RWPE1 (cell line): ENCODE data around the gene MYOC.
"Not testable (repeated sequence)": the region's sequence is repeated elsewhere in the genome, so short reads cannot be mapped to it uniquely, and the experiment has no call there.

Experiments used
- CTCF ChIA-PET: fragments of 350-600 bp; sonication (Branson Sonifier 250); formaldehyde crosslinking; extraction: SDS; loops from one replicate; lab custom pipeline; 2021; lab: Yijun Ruan, JAX
- POLR2A ChIA-PET: fragments of 400-600 bp; formaldehyde crosslinking; extraction: SDS; loops from one replicate; lab custom pipeline; 2020; ENCODE audit warnings: antibody characterized with exemption; ENCODE audit not compliant: low non-redundant PET; lab: Yijun Ruan, JAX
- DNase-seq: peaks from one replicate; pipeline ENCODE4 v3.0.0; 2012; ENCODE audit warnings: low spot score
- H3K27ac ChIP-seq: fragments of 450-650 bp; 2 replicates; pipeline ENCODE4 v1.5.1; 2017
- TF ChIP-seq, protein P1 (sequence below): fragments of 450-650 bp; conservative IDR thresholded peaks from 2 replicates; pipeline ENCODE4 v1.5.1; 2017; ENCODE audit warnings: low read depth, mild to moderate bottlenecking

The MYOC gene

DNA sequence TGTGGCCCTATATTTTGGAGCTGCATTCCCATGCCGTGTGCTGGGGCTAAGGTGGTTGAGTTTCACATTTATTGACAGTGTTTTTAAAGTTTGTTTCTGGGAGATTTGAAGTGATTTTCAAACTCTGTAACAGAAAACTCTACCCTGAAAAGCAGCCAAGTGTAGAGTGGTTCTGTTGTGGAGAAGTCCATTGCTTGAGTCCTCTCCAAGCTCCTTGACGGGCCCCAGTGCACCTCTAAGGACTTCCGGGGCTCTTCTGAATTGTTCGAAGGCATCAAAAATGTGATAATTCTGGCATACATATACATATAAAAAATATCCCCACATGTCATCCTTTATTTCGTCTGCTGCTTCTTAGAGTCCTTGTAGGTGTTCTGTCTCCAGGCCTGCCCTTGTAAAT is 25.5 kb downstream of the MYOC start:
- no peak for DNase-seq
- ChIA-PET CTCF (no interaction called here), POLR2A (no interaction called here)
- no peak overlapping the region for H3K27ac ChIP-seq
- TF ChIP-seq, protein P1, sequence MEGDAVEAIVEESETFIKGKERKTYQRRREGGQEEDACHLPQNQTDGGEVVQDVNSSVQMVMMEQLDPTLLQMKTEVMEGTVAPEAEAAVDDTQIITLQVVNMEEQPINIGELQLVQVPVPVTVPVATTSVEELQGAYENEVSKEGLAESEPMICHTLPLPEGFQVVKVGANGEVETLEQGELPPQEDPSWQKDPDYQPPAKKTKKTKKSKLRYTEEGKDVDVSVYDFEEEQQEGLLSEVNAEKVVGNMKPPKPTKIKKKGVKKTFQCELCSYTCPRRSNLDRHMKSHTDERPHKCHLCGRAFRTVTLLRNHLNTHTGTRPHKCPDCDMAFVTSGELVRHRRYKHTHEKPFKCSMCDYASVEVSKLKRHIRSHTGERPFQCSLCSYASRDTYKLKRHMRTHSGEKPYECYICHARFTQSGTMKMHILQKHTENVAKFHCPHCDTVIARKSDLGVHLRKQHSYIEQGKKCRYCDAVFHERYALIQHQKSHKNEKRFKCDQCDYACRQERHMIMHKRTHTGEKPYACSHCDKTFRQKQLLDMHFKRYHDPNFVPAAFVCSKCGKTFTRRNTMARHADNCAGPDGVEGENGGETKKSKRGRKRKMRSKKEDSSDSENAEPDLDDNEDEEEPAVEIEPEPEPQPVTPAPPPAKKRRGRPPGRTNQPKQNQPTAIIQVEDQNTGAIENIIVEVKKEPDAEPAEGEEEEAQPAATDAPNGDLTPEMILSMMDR, result no peak

DNA sequence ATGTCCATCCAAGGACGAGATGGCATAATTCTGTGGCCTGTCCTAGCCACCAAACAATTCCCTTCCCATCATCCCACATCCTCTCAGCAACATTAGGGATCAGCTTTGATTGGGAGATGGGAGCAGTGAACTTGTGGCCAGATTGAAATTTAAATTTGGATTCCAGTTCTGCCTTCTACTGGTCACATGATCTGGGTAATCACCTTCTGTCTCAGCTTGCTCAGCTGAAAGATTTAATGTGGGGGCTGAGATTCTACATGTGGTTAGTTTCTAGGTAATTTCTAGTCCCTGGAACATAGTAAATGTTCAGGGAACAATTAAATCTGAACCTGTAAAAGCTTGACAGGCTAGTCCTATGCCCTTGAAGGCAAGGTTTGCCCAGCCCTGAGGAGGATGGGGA is 27.3 kb downstream of the MYOC start:
- TF ChIP-seq, protein P1, result no peak
- POLR2A ChIA-PET, result no interaction called here
- CTCF ChIA-PET, result no interaction called here
- no peak overlapping the region for H3K27ac ChIP-seq
- DNase-seq, result no peak

DNA sequence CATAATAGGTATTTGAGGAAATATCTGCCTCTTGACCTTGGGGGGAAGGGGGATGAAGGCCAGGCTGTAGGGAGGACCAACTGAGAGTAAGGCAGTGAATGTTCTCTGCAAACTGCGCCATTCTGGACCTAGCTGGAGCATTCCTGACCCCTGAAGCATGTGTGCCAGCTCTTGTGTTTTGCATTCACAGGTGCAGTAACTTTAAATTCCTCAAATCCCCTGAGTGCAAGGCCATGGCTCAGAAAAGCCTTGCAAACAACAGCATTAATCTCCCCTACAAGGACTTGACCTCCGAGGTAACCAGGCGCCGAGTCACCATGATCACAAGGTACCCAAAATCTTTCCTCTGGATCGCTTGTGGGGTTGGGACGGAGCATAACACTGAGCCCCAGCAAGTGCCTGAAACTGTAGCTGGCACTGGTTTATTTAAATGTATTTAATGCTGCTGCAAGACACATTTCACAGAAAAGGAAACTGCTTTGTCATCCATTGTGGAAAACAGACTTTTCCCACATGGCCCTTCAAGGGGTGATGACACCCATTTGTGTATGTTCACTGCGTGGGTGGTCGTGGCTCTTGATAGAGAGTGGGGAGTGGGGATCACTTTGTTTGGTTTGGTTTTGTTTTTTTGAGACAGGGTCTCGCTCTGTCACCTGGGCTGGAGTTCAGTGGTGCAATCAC is 28.7 kb downstream of the MYOC start:
- CTCF ChIA-PET, result no interaction called here
- POLR2A ChIA-PET, result no interaction called here
- no peak for DNase-seq
- TF ChIP-seq, protein P1, result no peak
- no peak overlapping the region for H3K27ac ChIP-seq

DNA sequence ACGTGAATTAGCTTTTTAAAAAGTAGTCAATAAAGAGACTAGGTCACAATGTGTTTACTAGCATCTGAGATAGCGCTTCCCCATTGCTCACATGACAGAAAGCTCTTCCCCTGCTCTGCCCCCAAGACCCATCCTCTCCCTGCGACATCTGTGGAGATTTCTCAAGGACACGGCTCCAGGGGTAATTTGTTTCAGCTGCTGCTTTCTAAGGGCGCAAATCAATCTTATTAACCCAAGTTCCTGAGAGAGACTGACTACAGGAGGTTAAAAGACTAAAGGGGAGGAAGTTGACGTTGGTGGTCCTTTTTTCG is 30.4 kb downstream of the MYOC start, which contains the start of gene MYOCOS:
Gene MYOCOS (plus strand): TSS at position 92 of the 311 bp plus-strand sequence. CDS start 1,641 bp downstream, outside the sequence.
- DNase-seq, result no peak
- H3K27ac ChIP-seq, result no peak within 1 kb of the TSS
- TF ChIP-seq, protein P1, result no peak
- ChIA-PET CTCF (no interaction called here), POLR2A (no interaction called here)

DNA sequence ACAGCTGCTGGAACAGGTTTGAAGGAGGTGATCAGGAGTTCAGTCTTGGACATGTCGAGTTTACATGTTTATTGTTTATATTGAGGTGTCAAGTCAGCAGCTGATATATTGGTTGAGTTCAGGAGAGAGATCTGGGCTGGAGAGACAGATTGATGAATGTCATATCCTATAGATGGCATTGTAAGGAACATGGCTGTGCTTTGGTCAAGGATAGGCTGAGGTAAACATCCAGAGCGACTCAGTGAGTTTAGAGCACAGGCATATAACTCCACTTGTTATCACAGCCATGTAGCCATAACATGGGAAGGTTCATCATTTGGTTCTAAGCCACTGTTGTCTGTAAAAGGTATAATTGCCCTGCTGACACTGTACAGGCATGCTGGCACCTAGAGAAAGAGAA is 35.9 kb downstream of the MYOC start:
- TF ChIP-seq, protein P1, result no peak
- POLR2A ChIA-PET, result no interaction called here
- no peak for DNase-seq
- CTCF ChIA-PET, result no interaction called here
- no peak overlapping the region for H3K27ac ChIP-seq

DNA sequence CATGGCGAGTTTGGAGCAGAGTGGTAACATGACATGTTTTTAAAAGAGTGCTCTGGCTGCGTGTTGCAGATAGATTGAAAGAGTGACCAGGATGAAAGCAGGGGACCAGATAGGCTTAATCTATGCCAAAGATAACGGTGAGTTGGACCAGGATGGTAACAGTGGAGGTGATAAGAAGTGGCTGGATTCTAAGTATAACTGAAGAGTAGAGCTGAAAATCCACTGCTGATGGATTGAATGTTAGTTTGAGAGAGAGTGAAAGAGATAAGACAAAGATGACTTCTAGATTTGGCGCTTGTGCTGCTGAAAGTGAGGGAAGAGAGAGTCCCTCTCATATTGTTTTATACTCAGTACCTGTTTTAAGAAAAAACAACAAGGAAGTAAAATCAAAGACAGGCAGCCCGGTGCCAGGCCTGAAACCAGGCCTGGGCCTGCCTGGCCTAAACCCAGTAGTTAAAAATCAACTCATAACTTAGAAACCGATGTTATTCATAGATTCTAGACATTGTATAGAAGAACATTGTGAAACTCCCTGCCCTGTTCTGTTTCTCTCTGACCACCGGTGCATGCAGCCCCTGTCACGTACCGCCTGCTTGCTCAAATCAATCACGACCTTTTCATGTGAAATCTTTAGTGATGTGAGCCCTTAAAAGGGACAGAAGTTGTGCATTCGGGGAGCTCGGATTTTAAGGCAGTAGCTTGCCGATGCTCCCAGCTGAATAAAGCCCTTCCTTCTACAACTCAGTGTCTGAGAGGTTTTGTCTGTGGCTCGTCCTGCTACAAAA is 37.2 kb downstream of the MYOC start:
- H3K27ac ChIP-seq, DNase-seq, POLR2A ChIA-PET, CTCF ChIA-PET: not testable (repeated sequence)

DNA sequence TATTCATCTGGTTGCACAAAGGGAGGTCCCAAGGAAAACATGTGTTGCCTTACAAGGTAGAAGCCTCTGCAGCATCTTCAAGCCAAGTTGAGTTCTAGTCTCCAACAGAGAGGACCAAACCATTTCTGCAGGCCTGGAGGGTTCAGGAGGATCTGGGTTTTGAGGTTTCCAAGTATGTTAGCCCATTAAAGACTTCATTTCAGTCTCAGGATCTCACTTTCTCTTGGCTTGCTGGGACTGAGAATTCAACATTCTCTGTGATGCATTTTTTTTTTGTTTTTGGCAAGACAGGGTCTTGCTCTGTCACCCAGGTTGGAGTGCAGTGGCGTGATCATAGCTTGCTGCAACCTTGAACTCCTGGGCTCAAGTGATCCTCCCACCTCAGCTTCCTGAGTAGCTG is 39.2 kb downstream of the MYOC start:
- H3K27ac ChIP-seq, result no peak overlapping the region
- TF ChIP-seq, protein P1, result no peak
- ChIA-PET POLR2A (no interaction called here), CTCF (no interaction called here)
- no peak for DNase-seq
